ENCODE results near the gene MACROD2.
"Not testable (repeated sequence)": the region's sequence is repeated elsewhere in the genome, so short reads cannot be mapped to it uniquely, and the experiment has no call there.

The MACROD2 gene

GRCh38 chr20:15742627-15743026 is 1747.3 kb downstream of the MACROD2 start:
- DNase-seq = no peak

- peak; percentile 52 for DNase-seq
Observed at GRCh38 chr20:15756002-15756753, 1760.9 kb downstream of the MACROD2 start.

- peak; percentile 36 for DNase-seq
Observed at GRCh38 chr20:15756754-15757115, 1761.4 kb downstream of the MACROD2 start.

- peak; percentile 34 for DNase-seq
Observed at GRCh38 chr20:15759594-15759993, 1764.3 kb downstream of the MACROD2 start.

- DNase-seq = peak; percentile 98
Observed at GRCh38 chr20:15760001-15760621, 1764.8 kb downstream of the MACROD2 start.

- no peak for DNase-seq
Observed at GRCh38 chr20:15763366-15763765, 1768.0 kb downstream of the MACROD2 start.

GRCh38 chr20:15767586-15767985 is 1772.3 kb downstream of the MACROD2 start:
- no peak for DNase-seq

- DNase-seq = no peak
Observed at GRCh38 chr20:15767999-15768741, 1772.9 kb downstream of the MACROD2 start.

GRCh38 chr20:15772826-15773225 is 1777.5 kb downstream of the MACROD2 start:
- no peak for DNase-seq

- no peak for DNase-seq
Observed at GRCh38 chr20:15774926-15775325, 1779.6 kb downstream of the MACROD2 start.

GRCh38 chr20:15776770-15777466 is 1781.6 kb downstream of the MACROD2 start:
- no peak for DNase-seq

- DNase-seq = no peak
Observed at GRCh38 chr20:15784020-15784419, 1788.7 kb downstream of the MACROD2 start.

- DNase-seq = no peak
Observed at GRCh38 chr20:15789079-15789478, 1793.8 kb downstream of the MACROD2 start.

GRCh38 chr20:15792855-15793254 is 1797.5 kb downstream of the MACROD2 start:
- DNase-seq = no peak

GRCh38 chr20:15794409-15794808 is 1799.1 kb downstream of the MACROD2 start:
- DNase-seq = peak; percentile 93

- DNase-seq = no peak
Observed at GRCh38 chr20:15795305-15796019, 1800.1 kb downstream of the MACROD2 start.

- DNase-seq = no peak
Observed at GRCh38 chr20:15799871-15800270, 1804.6 kb downstream of the MACROD2 start.

- no peak for DNase-seq
Observed at GRCh38 chr20:15802020-15802419, 1806.7 kb downstream of the MACROD2 start.

GRCh38 chr20:15805154-15805553 is 1809.8 kb downstream of the MACROD2 start:
- no peak for DNase-seq

GRCh38 chr20:15806105-15806504 is 1810.8 kb downstream of the MACROD2 start:
- no peak for DNase-seq

- DNase-seq = no peak
Observed at GRCh38 chr20:15807271-15807670, 1812.0 kb downstream of the MACROD2 start.

- DNase-seq = not testable (repeated sequence)
Observed at GRCh38 chr20:15807771-15808170, 1812.5 kb downstream of the MACROD2 start.

- DNase-seq = no peak
Observed at GRCh38 chr20:15811951-15812350, 1816.6 kb downstream of the MACROD2 start.

All from NCI-H2171 treated with DMSO at 0.1 percent for 48 hours (cell line).